NCI-H2227 (cell line): ENCODE measurements around the gene GALNT9.
"Not testable (repeated sequence)": the region's sequence is repeated elsewhere in the genome, so short reads cannot be mapped to it uniquely, and the experiment has no call there.

Experiments
- DNase-seq: peaks from one replicate; lab custom pipeline; 2025; ENCODE audit not compliant: unreplicated experiment; lab: John Stamatoyannopoulos, UW

The GALNT9 gene

DNA sequence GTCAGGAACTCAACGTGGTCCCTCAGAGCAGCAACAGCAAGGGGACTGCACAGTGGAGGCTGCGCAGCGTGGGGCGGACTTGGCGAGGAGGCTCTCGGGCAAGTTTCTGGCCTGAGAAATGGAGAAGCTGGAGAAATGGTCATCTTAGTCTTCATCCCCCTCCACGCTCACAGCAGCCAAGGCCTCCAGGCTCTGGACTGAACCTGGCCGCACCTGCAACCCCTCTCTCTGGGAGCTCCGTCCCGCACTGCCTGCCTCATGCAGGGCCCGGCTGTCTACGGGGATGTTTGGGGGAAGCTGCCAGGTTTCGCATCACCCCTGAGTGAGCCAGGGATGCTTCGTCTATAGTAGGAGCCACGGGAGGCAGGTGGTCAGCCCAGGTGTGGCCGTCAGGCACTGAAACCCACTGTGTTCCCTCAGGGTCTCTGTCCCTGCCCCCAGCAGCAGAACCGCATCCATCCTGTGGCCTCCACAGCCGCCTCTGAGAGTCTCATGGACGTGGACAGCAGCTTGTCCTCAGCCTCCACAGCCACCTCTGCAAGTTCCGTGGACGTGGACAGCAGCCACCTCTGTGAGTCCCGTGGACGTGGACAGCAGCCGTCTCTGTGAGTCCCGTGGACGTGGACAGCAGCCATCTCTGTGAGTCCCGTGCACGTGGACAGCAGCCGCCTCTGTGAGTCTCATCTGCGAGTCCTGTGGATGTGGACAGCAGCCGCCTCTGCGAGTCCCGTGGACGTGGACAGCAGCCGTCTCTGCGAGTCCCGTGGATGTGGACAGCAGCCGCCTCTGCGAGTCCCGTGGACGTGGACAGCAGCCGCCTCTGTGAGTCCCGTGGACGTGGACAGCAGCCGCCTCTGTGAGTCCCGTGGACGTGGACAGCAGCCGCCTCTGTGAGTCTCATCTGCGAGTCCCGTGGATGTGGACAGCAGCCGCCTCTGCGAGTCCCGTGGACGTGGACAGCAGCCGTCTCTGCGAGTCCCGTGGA, 29.1 kb upstream of the GALNT9 start:
- DNase-seq: not testable (repeated sequence)

DNA sequence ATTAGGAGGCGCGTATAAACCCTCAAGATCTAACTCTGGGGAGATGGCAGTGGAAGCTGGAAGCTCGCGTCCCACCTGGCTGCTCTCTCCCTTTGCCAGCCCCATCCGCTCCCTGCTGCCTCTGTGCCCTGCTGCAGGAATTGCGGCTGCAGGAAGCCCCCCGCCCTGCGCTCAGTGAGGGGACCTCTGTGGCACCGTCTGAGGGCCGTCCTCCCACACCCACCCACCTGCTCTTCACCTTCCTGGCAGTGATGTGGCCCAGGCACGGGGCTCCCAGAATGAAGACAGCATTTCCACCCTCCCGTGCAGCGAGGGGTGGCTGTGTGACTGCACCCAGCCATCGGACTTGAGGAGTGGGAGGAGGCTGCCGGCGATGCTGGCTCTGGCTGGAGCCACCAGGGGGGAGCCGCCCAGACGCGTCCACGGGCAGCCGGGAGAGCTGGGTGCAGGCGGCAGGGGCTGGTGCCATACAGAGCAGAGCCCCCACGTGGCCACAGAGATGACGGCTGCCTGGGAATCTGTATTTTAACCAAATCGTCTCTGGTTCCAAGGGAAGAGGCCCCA, 28.3 kb upstream of the GALNT9 start:
- DNase-seq: no peak

DNA sequence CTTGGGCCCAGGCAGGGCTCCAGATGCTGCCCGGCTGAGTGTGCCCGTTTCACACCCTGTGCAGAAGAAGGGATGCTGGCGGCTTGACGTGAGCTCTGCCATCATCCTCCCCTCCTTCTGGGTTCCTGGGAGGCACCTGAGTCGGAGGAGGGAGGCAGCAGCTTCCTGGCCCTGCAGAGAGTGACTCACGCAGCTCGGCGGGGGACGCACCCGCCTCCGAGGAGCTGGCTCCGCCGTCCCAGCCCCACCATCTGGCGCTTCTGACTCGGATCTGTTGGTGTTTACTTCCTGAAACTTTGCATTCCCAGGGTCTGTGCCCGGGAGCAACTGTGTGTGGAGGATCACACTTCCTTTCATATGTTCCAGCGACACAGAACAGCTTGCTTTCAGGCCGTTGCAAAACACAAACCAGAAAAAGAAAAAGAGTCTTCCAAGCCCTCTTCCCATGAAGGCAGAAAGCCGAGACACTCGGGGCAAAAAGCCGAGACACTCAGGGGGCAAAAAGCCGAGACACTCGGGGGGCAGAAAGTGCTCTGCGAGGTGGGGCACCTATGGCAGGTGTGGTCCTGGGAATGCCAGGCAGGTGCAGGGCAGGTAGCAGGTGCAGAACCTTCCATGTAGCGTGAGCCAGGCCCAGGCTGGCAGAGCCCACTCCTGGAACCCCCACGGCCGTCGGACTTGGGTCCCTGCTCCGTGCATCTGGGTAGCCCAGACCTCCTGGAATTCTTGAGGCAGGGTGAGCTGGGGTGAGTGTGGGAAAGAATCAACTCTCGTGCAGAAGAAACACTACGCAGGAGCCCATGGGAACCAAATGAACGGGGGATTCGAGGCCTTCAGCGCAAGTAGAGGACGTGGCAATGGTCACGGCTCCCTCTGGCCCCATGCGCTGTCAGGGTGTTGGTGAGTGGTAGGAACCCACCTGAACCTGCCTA, 27.6 kb upstream of the GALNT9 start:
- DNase-seq: no peak

DNA sequence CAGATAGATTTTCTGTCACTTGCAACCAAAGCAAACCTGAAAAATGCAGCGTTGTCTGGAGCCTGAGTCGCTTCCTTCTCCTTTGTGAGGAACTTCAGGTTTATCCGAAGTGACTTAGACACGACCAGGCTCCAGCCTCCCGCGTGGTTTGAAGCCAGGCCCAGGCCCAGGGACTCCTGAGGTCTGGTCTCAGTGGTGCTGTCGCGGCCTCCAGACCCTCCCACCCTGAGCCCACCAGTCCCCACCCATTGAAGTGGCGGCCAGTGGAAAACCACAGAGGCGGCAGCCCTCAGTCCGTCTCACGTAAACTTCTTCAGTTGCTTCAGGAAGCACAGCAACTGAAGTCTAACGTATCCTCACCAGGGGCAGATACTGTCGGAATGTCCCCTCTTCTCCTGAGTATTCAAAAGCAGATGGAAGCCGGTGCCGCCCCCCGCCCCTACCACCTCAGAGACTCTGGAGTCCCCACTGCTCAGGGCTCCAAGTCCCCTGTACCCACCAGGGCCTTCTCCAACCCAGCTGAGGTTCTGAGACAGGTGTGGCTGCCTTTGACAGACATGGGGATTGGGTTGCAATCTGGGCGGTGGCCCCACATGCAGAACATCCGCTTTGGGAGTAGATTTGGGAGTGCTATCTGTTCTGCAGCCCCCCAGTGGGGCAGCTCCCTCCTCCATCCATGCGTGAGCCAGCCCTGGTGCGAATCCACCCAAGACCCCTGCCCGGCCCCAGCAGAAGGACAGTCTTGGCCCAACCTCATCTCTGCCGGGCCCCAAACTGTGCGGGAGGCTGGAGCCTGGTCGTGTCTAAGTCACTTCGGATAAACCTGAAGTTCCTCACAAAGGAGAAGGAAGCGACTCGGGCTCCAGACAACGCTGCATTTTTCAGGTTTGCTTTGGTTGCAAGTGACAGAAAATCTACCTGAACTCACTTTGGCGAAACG, 26.6 kb upstream of the GALNT9 start:
- DNase-seq: no peak

DNA sequence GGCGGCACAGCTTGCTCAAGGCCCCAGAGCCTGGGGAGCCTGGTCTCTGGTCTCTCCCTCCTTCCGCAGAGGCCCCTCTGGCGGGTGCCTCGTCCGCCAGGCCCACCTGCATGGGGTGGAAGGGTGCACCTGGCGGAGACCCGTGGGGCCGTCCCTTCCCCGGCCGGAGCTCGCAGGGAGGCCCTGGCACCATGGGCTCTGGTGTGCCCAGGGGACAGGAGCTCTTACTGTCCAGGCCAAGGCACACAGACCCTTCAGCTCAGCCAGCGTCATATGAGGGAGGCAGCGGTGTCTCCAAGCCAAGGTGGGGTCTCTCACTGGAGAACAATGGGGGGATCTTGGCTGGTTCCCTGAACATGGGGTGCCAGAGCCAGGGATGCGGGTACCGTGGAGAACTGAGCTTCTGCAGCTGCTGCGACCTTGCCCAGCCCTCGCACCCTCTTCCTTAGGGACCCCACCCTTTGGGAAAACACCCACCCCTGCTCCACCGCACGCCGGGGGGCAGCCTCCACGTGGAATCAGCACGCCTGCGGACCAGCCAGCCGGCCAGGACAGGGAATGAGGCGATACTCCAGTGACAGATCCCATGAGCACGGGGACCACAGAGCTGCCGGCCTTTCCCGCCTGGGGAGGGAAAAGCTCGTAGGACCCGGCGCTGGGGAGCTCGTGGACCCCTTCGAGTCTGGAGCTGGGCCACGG, 25.7 kb upstream of the GALNT9 start:
- DNase-seq: no peak

DNA sequence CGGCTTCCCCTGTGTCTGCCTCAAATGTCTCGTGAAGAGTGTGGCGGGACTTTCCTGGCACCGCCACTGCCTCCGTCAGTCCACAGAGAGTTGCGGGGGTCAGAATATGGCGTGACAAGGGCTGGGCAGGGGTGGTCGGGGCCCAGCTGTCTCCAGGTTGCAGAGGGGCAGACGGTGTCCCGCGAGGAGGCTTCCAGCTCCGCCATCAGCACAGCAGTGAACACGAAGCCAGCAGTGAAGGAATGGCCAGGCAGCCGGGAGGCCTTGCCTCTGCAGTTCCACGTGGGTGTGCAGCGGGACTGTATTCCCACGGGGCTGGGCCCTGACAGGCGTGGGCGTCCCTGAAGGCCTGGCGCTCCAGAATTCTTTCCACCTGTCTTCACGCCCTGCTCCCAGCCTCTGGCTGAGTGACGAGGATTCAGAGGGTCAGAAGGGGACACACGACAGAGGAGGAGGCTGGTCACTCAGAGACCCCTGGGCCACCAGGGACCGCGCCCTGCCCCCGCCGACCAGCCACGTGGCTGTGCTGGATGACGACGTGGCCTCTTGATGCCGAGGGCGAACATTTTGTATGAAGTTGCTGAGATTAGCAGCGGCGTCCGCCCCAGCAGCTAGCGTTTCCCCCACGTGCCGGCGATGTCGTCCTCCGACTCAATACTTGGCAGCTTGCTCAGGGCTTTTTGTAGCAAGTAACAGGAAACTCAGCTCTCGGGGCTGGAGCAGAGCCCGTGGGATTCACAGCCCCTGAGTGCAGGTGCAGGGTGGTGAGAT, 25.0 kb upstream of the GALNT9 start:
- no peak for DNase-seq

DNA sequence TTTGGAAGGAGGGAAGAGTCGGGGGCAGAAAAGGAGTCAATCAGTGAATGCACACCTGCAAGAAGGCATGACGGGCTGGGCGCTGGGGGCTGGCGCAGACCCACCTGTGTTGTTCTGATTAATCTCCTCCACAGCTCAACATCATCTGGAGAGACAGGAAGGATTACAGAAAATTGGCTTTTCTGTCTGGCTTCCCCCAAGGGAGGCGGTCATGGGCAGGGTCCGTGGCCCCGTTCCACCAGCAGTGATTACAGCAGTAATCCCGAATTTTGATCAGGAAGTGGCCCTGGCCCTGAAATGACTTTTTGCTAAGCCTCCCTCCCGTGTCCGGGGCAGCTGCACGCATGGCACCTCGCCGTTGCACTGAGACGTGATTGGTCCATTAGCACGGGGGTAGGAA, 24.4 kb upstream of the GALNT9 start:
- DNase-seq: no peak

DNA sequence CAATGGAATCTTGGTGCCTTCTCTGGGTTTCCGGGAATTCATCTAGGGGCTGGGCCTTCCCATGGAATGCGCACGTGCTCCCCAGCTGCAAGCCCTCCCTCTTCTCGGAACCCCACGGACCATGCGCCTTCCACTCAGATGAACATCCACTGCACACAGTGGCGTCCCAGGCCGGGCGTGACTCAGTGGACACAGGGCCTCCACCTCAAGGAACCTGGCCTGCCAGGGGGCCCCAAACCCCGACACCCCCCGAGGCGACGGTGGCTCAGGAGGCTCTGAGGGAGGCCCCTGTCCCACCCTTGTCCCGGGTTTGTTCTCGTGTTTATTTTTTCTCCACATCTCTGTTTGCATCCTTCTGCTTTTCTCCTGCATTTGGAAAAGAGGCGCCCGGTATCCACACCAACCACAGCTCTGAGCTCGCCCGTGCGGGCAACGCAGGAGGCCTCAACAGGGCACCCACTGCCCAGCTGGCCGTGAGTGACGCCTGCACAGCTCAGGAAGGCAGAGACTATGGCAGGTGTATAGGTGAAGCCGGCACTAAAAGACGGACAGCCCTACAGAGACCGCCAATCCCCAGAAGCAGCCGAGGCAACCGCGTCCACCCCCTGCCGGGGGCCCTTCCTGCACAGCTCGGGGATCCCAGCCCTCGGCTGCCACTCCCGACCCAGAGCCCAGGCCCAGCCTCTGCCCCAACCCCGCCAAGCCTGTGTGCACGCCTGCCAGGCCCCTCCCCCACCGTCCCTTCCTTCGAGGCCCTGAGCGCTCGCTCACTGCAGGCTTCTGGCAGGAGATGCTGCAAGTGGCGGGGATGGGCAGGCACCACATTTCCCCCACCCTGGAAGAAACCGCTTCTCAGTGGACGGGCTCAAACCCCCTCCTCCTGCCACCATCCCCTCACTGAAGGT, 23.8 kb upstream of the GALNT9 start:
- DNase-seq: no peak

DNA sequence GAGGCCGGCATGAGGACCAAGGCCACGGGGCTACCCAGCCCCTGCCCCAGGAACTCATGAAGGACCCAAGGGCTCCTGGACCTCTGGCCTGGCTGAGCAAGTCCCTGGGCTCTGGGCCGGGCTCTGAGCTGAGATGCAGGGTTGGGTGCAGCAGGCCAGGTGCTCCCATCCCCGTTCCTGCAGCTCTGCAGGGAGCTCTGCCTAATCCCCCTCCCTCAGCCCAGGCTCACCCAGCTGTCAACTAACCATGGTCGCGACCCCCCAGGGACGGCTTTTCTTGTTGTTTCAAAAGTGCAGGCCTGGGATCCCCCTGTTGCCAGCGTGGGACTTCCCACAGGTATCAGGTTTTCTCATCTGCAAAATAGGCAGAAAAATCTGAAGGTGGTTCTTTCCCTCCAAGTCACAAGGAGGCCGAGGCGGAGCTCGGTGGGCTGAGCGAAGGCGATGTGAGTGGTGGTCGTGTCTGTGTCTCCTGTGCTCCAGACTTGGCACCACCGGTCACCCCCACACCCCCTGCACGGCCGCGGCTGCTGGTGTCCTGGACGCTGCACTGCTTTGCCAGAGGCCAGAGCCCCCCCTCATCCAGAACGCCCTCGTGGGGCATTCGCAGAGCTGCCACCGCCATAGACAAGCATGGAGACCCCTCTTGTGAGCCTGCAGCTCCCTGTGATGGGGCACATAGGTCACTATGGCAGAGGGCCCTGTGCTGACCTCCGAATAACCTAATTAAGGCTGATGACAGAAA, 22.5 kb upstream of the GALNT9 start:
- DNase-seq: no peak

DNA sequence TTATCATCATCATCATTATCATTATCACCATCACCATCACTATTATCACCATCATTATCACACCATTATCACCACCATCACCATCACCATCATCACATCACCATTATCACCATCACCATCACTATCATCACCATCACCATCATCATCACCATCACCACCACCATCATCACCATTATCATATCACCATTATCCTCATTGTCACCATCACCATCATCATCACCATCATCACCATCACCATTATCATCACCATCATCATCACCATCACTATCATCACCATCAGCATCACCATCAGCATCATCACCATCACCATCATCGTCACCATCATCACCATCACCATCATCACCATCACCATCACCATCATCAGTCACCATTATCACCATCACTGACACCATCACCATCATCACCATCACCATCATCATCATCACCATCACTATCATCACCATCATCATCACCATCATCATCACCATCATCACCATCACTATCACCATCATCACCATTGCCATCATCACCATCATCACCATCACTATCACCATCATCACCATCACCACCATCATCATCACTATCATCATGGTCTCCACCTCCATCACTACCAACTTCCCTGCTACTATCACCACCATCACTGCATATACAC, 20.2 kb upstream of the GALNT9 start:
- DNase-seq: no peak

DNA sequence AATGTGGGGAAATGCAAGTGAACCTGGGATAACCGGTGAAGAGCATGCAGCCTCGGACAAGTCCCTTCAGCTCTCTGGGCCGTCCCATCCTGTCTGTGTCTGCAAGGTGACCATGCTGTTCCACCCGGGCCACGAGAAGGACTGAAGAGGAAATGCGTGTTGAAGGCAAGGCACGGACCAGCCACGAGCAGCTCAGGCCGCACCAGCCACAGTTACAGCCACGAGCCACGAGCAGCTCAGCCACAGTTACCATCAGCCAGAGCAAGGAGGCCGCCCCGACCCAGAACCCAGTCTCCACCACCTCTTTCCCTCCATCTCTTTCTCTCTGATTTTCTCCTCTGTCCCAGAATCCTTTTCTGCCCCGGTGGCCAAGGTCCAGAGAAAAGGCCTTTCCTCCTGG, 18.8 kb upstream of the GALNT9 start:
- no peak for DNase-seq

DNA sequence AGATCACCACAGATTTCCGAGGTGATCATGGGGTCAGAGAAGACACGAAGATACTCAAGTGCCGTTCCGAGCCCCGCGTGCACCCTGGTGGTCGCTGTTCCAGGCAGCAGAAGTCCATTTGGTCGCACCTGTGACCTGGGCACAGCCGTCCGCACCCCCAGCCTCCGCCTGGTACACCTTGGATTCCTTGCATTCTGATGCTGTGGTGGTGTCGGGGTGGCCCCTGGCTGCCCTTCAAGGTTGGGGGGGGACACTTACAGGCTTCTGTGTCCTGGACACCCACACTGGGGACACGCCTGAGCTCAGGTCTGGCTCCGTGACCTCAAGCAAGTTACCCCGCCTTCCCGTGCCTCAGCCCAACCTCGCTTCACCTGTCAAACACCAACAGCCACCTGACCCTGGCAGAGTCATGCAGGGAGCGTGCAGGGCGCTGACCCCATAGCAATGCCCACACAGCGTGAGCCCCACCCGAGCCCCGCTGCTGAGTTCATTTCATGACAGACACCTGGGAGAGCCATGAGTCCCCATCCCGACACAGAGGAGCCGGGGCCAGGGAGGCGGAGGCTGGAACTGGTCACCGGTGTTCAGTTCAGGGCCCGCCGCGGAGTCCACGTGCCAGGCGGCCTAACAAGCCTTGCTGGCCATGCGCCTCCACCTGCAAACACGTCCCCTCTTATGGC, 17.9 kb upstream of the GALNT9 start:
- DNase-seq: no peak

DNA sequence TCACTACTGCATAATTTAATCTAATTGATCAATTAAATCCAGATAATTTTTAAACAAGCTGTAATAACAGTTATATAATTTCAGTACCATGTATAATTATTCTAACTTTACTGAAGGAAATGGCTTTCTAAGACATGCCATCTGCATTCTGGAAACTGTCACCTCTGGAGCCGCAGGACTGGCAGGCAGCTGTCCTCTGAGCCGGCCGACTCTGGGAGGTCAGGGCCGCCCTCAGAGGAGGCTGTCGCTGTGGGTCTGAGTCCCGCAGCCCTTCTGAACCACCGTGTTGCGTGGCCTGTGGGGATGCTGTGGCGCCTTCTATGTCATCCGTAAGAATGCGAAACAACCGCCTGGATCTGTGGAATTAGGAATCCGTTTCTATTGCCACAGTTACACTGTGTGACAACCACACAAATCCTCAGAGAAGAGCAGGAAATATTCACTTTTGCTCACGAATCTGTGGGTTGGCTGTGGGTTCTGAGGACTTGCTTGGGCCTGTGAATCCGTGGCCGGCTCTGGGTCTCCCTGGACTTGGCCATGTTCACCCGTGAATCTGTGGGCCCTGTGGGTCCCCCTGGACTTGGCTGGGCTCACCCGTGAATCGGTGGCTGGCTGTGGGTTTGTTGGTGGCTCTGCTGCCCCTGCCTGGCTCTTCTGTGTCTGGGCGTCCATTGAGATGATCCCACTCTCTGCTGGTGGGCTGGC, 17.2 kb upstream of the GALNT9 start:
- DNase-seq: no peak

DNA sequence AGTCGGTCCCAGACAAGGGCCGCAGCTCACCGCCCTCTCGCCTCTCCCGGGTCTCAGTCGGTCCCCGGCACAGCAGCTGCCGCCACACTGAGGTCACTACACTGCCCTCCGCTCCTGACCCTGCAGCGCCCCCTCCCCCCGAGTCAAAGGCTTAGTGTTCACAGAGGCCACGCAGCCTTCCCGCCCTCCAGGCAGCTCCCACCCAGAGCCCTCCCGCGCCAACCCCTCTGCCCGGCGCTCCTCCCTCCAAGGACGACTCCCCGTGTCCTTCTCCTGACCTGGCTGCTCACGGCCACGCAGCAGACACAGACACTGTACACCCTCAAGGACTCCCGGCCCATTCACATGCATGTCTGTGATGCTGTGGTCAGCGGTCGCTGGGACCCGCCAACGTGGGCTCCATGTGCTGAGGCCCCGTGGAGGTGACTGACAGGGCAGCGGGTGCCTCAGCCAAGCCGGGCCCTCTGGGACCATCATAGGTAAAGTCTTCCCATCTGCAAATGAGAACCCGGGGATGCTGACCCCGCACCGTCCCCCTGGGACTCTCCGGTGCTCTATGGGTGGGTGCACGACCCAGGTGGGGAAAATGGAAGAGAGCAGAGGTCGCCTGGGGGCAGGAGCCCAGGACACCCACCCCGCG, 16.3 kb upstream of the GALNT9 start:
- DNase-seq: no peak

DNA sequence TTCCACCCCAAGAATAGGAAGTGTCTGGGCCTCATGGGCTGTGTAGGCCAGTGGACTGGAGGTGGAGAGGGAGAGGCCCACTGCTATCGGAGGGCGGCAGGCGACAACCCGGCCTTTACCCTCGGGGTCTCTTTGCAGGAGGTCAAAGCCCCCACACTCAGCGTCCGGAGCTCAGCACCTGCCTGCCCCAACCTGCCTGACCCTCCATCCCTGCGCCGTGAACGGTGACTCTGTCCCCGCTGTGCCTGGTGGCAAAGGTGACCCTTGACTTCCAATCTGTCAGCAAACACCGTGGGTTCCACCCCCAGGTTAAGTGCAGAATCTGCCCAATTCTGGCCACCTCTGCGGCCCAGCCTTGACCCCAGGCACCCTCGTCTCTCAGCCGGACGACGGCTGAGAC, 15.7 kb upstream of the GALNT9 start:
- DNase-seq: no peak
